Kidney (tissue), 14 donors: Measurements from ENCODE around the gene FNDC7. TPM values are rescaled to one million over a fixed set of nuclear protein-coding genes. Genes with fewer than 3 reads are reported as not detected.

ENCODE experiments used
- DNase-seq, 5 donors: peaks; one replicate each; pipeline ENCODE4 v3.0.0-alpha.2; 2013 to 2020
- FAIRE-seq: peaks from 2 replicates; lab custom pipeline; 2012; peaks lifted over from hg19 to GRCh38; lab: Jason Lieb, UNC
- H3K27ac ChIP-seq, 2 donors: one replicate each; pipeline ENCODE4 v1.7.0; 2013; ENCODE audit warnings: low read depth in 2 of 2, low read length in 2 of 2, inconsistent platforms in 1 of 2
- H3K27me3 ChIP-seq: one replicate; pipeline ENCODE4 v1.7.1; 2013; ENCODE audit warnings: low read length, inconsistent platforms; ENCODE audit not compliant: control insufficient read depth, insufficient read depth
- H3K36me3 ChIP-seq, 3 donors: one replicate each; pipeline versions ENCODE4 v1.7.0 to v1.7.1; 2013; ENCODE audit warnings: low read length in 3 of 3, control low read depth in 1 of 3, inconsistent platforms in 1 of 3; ENCODE audit not compliant: insufficient read depth in 3 of 3, control insufficient read depth in 2 of 3
- H3K4me1 ChIP-seq, 3 donors: one replicate each; pipeline versions ENCODE4 v1.7.0 to v1.7.1; 2013; ENCODE audit warnings: low read length in 3 of 3, inconsistent platforms in 1 of 3, low read depth in 1 of 3; ENCODE audit not compliant: control insufficient read depth in 2 of 3, insufficient read depth in 2 of 3
- H3K4me3 ChIP-seq, 3 donors: one replicate each; pipeline versions ENCODE4 v1.7.0 to v1.8.1; 2013; ENCODE audit warnings: low read length in 3 of 3, control low read depth in 1 of 3, inconsistent platforms in 1 of 3
- H3K9ac ChIP-seq, 3 donors: one replicate each; pipeline versions ENCODE4 v1.7.0 to v1.7.1; 2013; ENCODE audit warnings: low read length in 3 of 3, control low read depth in 1 of 3, inconsistent platforms in 1 of 3
- H3K9me3 ChIP-seq, 3 donors: one replicate each; pipeline versions ENCODE4 v1.7.0 to v1.7.1; 2013; ENCODE audit warnings: low read length in 3 of 3, control low read depth in 1 of 3, inconsistent platforms in 1 of 3; ENCODE audit not compliant: control insufficient read depth in 2 of 3, insufficient read depth in 1 of 3
- intact Hi-C: fragments of 100-400 bp; cut with DNase I; formaldehyde crosslinking; loops from one replicate; pipeline ENCODE4 v1.11.1; 2022
- polyA plus RNA-seq: library from polyadenylated mRNA; stranded (reverse); fragments of 350-450 nt; fragmentation: Illumina TruSeq; extraction: RNeasy Lipid Tissue Mini Kit (QIAGEN cat#74804); gene quantifications from one replicate; pipeline ENCODE4 v1.2.3, GENCODE V29; 2014; ENCODE audit warnings: low read depth, low replicate concordance; ENCODE audit not compliant: insufficient read depth
- total RNA-seq: library from RNA; stranded (reverse); fragmentation: NEBNext Ultra II Directional; extraction: Animal tissue kit (Norgen Biotek cat#: 25700); gene quantifications from one replicate; pipeline ENCODE4 v1.2.1, GENCODE V29; 2021
- TF ChIP-seq, protein P1 (sequence below): IDR thresholded peaks from 3 replicates; pipeline ENCODE4 v1.5.1; 2012; ENCODE audit warnings: mild to moderate bottlenecking, moderate library complexity, borderline replicate concordance; ENCODE audit not compliant: insufficient read depth; ENCODE audit errors: extremely low read depth
- donor health status: control.
- donor health status: control.
- donor health status: control.
- donor health status: control.
- donor health status: control.
- donor health status: DM: yes; HTN: yes; CAD: no.
- donor health status: Normal renal cell carcinoma (clear cell type).

The FNDC7 gene
- total and polyA plus RNA-seq, 2 donors from 2014 or later, result not detected

DNA sequence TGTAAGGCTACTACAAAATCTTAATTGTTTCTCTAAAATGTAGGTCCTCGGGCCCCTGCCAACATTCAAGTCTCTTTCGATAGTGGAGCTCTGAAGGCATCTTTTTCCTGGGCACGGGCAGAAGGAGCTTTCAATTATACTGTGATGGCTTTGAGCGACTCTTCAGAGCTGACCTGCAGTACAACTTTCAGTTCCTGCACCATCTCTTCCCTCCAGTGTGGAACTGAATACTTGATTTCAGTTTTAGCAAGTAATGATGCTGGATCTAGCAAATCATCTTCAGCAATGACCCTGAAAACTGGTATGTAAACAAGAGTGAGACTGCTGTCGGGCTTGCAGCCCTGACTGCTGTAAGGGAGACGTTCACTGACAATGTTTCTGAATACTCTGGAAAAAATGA is 9.6 kb downstream of the FNDC7 start:
- H3K9me3 ChIP-seq, result no peaks in the 10 kb centered on the region
- H3K4me1 ChIP-seq, result no peaks in the 10 kb centered on the region
- H3K4me3 ChIP-seq, result no peak overlapping the region
- intact Hi-C loops, result no loop called here
- DNase-seq (no peak), FAIRE-seq (no peak)
- H3K9ac ChIP-seq, result no peak overlapping the region
- no peak overlapping the region for H3K27ac ChIP-seq
- TF ChIP-seq, protein P1, sequence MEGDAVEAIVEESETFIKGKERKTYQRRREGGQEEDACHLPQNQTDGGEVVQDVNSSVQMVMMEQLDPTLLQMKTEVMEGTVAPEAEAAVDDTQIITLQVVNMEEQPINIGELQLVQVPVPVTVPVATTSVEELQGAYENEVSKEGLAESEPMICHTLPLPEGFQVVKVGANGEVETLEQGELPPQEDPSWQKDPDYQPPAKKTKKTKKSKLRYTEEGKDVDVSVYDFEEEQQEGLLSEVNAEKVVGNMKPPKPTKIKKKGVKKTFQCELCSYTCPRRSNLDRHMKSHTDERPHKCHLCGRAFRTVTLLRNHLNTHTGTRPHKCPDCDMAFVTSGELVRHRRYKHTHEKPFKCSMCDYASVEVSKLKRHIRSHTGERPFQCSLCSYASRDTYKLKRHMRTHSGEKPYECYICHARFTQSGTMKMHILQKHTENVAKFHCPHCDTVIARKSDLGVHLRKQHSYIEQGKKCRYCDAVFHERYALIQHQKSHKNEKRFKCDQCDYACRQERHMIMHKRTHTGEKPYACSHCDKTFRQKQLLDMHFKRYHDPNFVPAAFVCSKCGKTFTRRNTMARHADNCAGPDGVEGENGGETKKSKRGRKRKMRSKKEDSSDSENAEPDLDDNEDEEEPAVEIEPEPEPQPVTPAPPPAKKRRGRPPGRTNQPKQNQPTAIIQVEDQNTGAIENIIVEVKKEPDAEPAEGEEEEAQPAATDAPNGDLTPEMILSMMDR, result no peak
- no peaks in the 10 kb centered on the region for H3K36me3 ChIP-seq
- H3K27me3 ChIP-seq, result no peaks in the 10 kb centered on the region

DNA sequence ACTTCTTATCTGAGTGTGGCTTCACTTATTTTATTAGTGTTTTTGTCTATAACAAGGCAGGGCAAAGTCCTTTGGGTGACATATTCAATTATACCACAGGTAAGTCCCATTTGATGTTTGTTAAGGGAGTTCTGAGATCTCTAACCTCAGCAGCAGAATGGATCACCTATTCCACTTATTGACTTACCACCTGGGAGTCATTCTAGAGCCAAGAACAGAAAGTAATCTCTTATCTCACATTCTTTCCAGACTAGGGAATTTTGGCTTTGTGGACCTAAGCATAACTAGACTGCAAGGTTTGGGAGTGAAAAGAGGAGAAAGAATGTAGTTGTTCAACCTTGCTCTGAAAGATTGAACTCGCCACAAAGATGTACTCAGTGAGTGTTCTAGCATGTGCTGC is 13.2 kb downstream of the FNDC7 start:
- H3K27ac ChIP-seq, result no peak overlapping the region
- H3K9ac ChIP-seq, result no peak overlapping the region
- TF ChIP-seq, protein P1, result no peak
- intact Hi-C loops, result no loop called here
- DNase-seq, result no peak
- no peaks in the 10 kb centered on the region for H3K9me3 ChIP-seq
- no peak overlapping the region for H3K4me3 ChIP-seq
- no peak for FAIRE-seq
- no peaks in the 10 kb centered on the region for H3K36me3 ChIP-seq
- no peaks in the 10 kb centered on the region for H3K4me1 ChIP-seq
- H3K27me3 ChIP-seq, result no peaks in the 10 kb centered on the region

DNA sequence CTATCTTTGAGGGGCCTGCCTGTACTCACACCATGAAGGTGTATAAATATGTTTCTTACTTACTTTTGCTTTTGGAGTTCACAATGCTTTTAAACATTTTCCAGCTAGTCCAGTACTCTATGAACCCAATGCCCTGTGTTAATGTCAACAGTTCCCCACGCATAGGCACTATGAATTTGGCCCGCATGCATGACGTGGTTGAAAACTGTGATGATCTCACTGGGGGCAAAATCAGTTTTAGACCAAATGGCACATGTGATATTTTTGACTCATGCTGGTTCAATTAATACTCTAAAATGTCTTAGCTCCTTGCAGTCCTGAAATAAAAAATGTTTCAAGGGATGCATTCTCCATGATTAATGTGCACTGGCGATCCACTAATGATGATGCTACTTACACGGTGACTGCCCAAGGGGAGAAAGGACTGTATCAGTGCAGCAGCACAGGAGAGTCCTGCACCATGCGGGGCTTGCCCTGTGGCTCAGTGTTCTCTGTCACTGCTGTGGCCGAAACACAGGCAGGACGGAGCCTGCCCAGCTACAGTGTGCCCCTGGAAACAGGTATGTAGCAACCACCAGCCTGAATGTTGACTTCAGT is 15.7 kb downstream of the FNDC7 start:
- no peak overlapping the region for H3K27ac ChIP-seq
- TF ChIP-seq, protein P1, result no peak
- no peak for FAIRE-seq
- no peak for DNase-seq
- H3K4me3 ChIP-seq, result no peak overlapping the region
- intact Hi-C loops, result no loop called here
- H3K27me3 ChIP-seq, result no peaks in the 10 kb centered on the region
- no peaks in the 10 kb centered on the region for H3K4me1 ChIP-seq
- H3K9ac ChIP-seq, result no peak overlapping the region
- H3K9me3 ChIP-seq, result no peaks in the 10 kb centered on the region
- H3K36me3 ChIP-seq, result no peaks in the 10 kb centered on the region

DNA sequence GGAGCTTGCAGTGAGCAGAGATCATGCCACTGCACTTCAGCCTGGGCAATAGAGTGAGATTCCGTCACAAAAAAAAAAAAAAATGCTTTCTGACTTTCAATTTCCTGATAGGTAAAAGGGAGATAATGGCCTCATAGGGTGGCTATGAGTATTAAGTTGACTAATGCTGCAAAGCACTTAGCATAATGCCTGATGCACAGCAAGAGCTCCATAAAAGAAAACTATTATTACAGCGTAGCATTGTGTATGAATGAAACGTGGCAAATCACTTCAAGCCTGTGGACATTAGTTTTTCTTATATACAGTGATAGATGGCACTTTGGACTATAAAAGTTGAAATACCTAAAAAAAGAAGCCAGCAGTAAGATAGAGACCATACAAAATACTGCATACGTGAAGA is 16.8 kb downstream of the FNDC7 start:
- no peak overlapping the region for H3K4me3 ChIP-seq
- no peaks in the 10 kb centered on the region for H3K4me1 ChIP-seq
- H3K36me3 ChIP-seq, result no peaks in the 10 kb centered on the region
- FAIRE-seq, result no peak
- TF ChIP-seq, protein P1, result no peak
- no peak overlapping the region for H3K9ac ChIP-seq
- DNase-seq, result no peak
- H3K27ac ChIP-seq, result no peak overlapping the region
- intact Hi-C loops, result no loop called here
- H3K9me3 ChIP-seq, result no peaks in the 10 kb centered on the region
- H3K27me3 ChIP-seq, result no peaks in the 10 kb centered on the region
